ENCODE data around the gene ETS2. TPM values are rescaled to one million over a fixed set of nuclear protein-coding genes. Genes with fewer than 3 reads are reported as not detected.

The ETS2 gene
- polyA plus RNA-seq, 1 donor from 2014 or later: 11.6 TPM

- Histone ChIP-seq H3K4me3 (ENCODE audit: low read length) (no peak overlapping the region), H3K79me2 (replicated peaks; ENCODE audit: insufficient read depth, low read length) (no peaks in the 10 kb centered on the region), H3K36me3 (ENCODE audit: insufficient read depth, low read length) (no peaks in the 10 kb centered on the region), H3K9me3 (ENCODE audit: low read length) (peaks cover 6% of the 10 kb centered on the region), H2AFZ (ENCODE audit: low read depth, low read length) (no peak overlapping the region), H3K4me2 (ENCODE audit: low read length) (no peak overlapping the region), H4K20me1 (ENCODE audit: insufficient read depth) (no peaks in the 10 kb centered on the region), H3K9ac (ENCODE audit: low read length) (no peak overlapping the region), H3K27me3 (ENCODE audit: insufficient read depth, low read depth, low read length) (no peaks in the 10 kb centered on the region), H3K9me2 (ENCODE audit: insufficient read depth, low read length) (no peaks in the 10 kb centered on the region), H3F3A (ENCODE audit: insufficient read depth, low read length, poor library complexity, severe bottlenecking) (no peaks in the 10 kb centered on the region), H3K27ac (ENCODE audit: low read length) (no peak overlapping the region)
- TF ChIP-seq EZH2 (IDR thresholded peaks at IDR 0.05; ENCODE audit: borderline replicate concordance, insufficient read depth, low read length, poor library complexity, severe bottlenecking) (no peak), RAD21 (conservative IDR thresholded peaks at IDR 0.05) (no peak), CTCF (IDR thresholded peaks at IDR 0.05; ENCODE audit: poor library complexity, severe bottlenecking) (no peak), SMC3 (conservative IDR thresholded peaks at IDR 0.05; ENCODE audit: poor library complexity) (no peak), MXI1 (conservative IDR thresholded peaks at IDR 0.05; ENCODE audit: poor library complexity, severe bottlenecking) (no peak), EP300 (conservative IDR thresholded peaks at IDR 0.05; ENCODE audit: poor library complexity, severe bottlenecking) (no peak), TAF1 (IDR thresholded peaks at IDR 0.05; ENCODE audit: low read depth) (no peak), REST (IDR thresholded peaks at IDR 0.05; ENCODE audit: borderline replicate concordance) (no peak), POLR2AphosphoS5 (IDR thresholded peaks at IDR 0.05) (no peak)
Observed at GRCh38 chr21:38780879-38781278, 24.9 kb upstream of the ETS2 start.

- H3K4me2 ChIP-seq (ENCODE audit: low read length): no peak overlapping the region
- H3F3A ChIP-seq (ENCODE audit: insufficient read depth, low read length, poor library complexity, severe bottlenecking): no peaks in the 10 kb centered on the region
- H3K27me3 ChIP-seq (ENCODE audit: insufficient read depth, low read depth, low read length): no peaks in the 10 kb centered on the region
- H2AFZ ChIP-seq (ENCODE audit: low read depth, low read length): no peak overlapping the region
- H3K9me2 ChIP-seq (ENCODE audit: insufficient read depth, low read length): no peaks in the 10 kb centered on the region
- TF ChIP-seq CTCF (IDR thresholded peaks at IDR 0.05; ENCODE audit: poor library complexity, severe bottlenecking) (no peak), MXI1 (conservative IDR thresholded peaks at IDR 0.05; ENCODE audit: poor library complexity, severe bottlenecking) (no peak), SMC3 (conservative IDR thresholded peaks at IDR 0.05; ENCODE audit: poor library complexity) (no peak), RAD21 (conservative IDR thresholded peaks at IDR 0.05) (no peak), EP300 (conservative IDR thresholded peaks at IDR 0.05; ENCODE audit: poor library complexity, severe bottlenecking) (no peak), POLR2AphosphoS5 (IDR thresholded peaks at IDR 0.05) (no peak), REST (IDR thresholded peaks at IDR 0.05; ENCODE audit: borderline replicate concordance) (no peak), EZH2 (IDR thresholded peaks at IDR 0.05; ENCODE audit: borderline replicate concordance, insufficient read depth, low read length, poor library complexity, severe bottlenecking) (no peak), TAF1 (IDR thresholded peaks at IDR 0.05; ENCODE audit: low read depth) (no peak)
- no peak overlapping the region for H3K27ac ChIP-seq (ENCODE audit: low read length)
- no peaks in the 10 kb centered on the region for H3K79me2 ChIP-seq (replicated peaks; ENCODE audit: insufficient read depth, low read length)
- no peak overlapping the region for H3K9ac ChIP-seq (ENCODE audit: low read length)
- H3K9me3 ChIP-seq (ENCODE audit: low read length): peaks cover 6% of the 10 kb centered on the region
- no peaks in the 10 kb centered on the region for H4K20me1 ChIP-seq (ENCODE audit: insufficient read depth)
- no peaks in the 10 kb centered on the region for H3K36me3 ChIP-seq (ENCODE audit: insufficient read depth, low read length)
- no peak overlapping the region for H3K4me3 ChIP-seq (ENCODE audit: low read length)
Observed at GRCh38 chr21:38784458-38785266, 21.1 kb upstream of the ETS2 start.

Data from neural cell (in vitro differentiated cells).